NB4 (cell line): Measurements from ENCODE around the gene ATG4C.
"Not testable (repeated sequence)": the region's sequence is repeated elsewhere in the genome, so short reads cannot be mapped to it uniquely, and the experiment has no call there.

Source experiments
- DNase-seq: peaks from one replicate; pipeline ENCODE4 v3.0.0; 2010; ENCODE audit warnings: low read depth
- H3K4me3 ChIP-seq: one replicate; pipeline ENCODE4 v1.5.1; 2011; ENCODE audit warnings: mild to moderate bottlenecking, low read depth, low read length, moderate library complexity
- CTCF ChIP-seq: IDR thresholded peaks from one replicate; pipeline ENCODE4 v1.5.1; 2012; ENCODE audit warnings: low read depth, low read length
- MAX ChIP-seq: IDR thresholded peaks from 2 replicates; pipeline ENCODE4 v1.6.1; 2011; ENCODE audit warnings: low read depth, low read length
- MYC ChIP-seq: IDR thresholded peaks from 2 replicates; pipeline ENCODE4 v1.6.1; 2011; ENCODE audit warnings: low read depth, low read length
- POLR2A ChIP-seq: IDR thresholded peaks from 2 replicates; pipeline ENCODE4 v1.6.1; 2011; ENCODE audit warnings: mild to moderate bottlenecking; ENCODE audit not compliant: insufficient read length; ENCODE audit errors: extremely low read depth

Gene ATG4C

GRCh38 chr1:62809788-62810187 is 25.9 kb downstream of the ATG4C start:
- no peak for DNase-seq
- no peak overlapping the region for H3K4me3 ChIP-seq
- TF ChIP-seq MAX (no peak), CTCF (no peak), POLR2A (no peak), MYC (no peak)

DNA sequence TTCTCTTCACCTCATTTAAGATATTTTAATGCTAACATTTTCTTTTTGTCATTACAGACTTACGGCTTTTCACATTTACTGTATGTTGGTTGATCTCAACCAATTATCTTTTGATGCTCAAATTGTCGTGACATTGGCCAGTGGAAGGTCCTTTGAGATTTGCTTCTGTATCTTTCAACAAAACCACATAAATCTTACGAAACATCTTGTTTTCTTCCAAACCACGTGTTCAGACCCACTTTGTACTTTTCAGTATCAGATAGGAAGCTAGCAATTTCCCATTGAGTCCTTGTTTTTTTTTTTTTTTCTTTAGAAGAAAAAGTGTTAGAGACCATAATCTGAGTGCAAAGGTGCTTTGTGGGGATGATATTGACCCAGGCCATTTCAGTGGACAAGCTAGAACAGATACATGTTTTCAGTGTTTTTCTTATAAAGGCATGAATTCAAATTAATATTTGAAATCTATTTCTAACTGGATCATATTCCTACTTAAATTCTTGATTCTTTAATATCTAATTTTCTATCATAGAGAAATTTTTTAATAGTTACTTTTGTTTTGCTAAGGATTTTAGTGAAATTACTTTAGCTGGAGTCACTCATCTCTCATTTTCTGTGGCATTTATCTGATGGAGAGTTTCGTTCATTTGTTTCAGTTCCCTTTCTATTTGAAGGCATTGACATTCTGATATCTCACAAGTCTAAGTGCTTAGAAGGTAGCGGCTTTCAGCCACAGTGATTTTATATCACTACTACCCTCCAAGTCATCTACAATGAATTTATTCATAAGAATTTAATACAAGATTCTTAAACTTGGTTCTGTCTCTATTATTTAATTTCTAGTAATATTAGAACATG is 26.7 kb downstream of the ATG4C start:
- H3K4me3 ChIP-seq = no peak overlapping the region
- DNase-seq = peak; percentile 18

GRCh38 chr1:62823556-62823955 is 39.6 kb downstream of the ATG4C start:
- DNase-seq = no peak
- H3K4me3 ChIP-seq = no peak overlapping the region
- TF ChIP-seq CTCF = no peak
- no peak for TF ChIP-seq MAX
- no peak for TF ChIP-seq POLR2A
- TF ChIP-seq MYC = no peak

More for the DNA sequence above, 26.7 kb downstream of the ATG4C start:
- no peak for TF ChIP-seq POLR2A
- no peak for TF ChIP-seq CTCF
- no peak for TF ChIP-seq MYC
- TF ChIP-seq MAX = no peak

DNA sequence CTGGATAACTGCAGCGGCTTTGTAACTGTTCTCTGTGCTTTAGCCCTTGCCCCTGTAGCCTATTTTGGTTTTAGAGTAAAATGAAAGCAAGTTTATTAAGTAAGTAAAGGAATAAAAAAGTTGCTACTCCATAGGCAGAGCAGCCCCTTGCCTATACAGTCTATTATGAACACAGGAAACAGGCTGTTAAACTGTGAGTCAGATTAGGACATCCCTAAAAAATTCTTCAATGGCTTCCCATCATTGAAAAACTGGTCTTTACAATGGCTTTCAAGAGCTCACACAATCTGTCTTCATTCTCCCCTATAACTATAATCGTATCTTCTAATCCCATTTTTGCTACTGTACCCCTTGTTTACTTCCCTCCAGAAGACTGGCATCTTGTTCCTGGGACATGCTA is 43.0 kb downstream of the ATG4C start:
- H3K4me3 ChIP-seq = no peak overlapping the region
- DNase-seq = no peak
- no peak for TF ChIP-seq MAX
- TF ChIP-seq CTCF = no peak
- no peak for TF ChIP-seq POLR2A
- TF ChIP-seq MYC = no peak

DNA sequence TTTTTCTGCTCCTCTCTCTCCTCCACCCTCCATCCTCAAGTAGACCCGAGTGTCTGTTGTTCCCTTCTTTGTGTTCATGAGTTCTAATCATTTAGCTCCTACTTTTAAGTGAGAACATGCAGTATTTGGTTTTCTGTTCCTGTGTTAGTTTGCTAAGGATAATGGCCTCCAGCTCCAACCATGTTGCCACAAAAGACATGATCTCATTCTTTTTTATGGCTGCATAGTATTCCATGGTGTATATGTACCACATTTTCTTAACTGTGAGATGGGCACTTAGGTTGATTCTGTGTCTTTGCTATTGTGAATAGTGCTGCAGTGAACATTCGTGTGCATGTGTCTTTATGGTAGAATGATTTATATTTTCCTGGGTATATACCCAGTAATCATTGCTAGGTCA is 43.9 kb downstream of the ATG4C start:
- DNase-seq = not testable (repeated sequence)

GRCh38 chr1:62832276-62832675 is 48.3 kb downstream of the ATG4C start:
- no peak overlapping the region for H3K4me3 ChIP-seq
- no peak for TF ChIP-seq MAX
- no peak for TF ChIP-seq CTCF
- no peak for TF ChIP-seq MYC
- no peak for TF ChIP-seq POLR2A
- DNase-seq = no peak

More for the DNA sequence above, 43.9 kb downstream of the ATG4C start:
- H3K4me3 ChIP-seq = not testable (repeated sequence)
